SK-N-SH treated with all-trans-retinoic acid at 6 μM for 48 hours (cell line): ENCODE measurements around the gene GCHFR.

Source experiments
- ATAC-seq: fragments of 200-7000 bp; cut with Tn5 transposase; 3 replicates; pipeline ENCODE4 v1.9.1; 2020; ENCODE audit warnings: mild to moderate bottlenecking, moderate library complexity
- ARNTL ChIP-seq: fragments of 450-650 bp; formaldehyde crosslinking; IDR thresholded peaks from 2 replicates; pipeline ENCODE4 v1.5.0; 2020; ENCODE audit warnings: low read depth, mild to moderate bottlenecking, moderate library complexity, borderline replicate concordance
- BACH2 ChIP-seq: fragments of 250-450 bp; sonication (Bioruptor Pico); IDR thresholded peaks from 2 replicates; pipeline ENCODE4 v1.9.0; 2021; ENCODE audit warnings: mild to moderate bottlenecking, borderline replicate concordance
- CREB5 ChIP-seq: fragments of 250-450 bp; sonication (Bioruptor Pico); IDR thresholded peaks from 2 replicates; pipeline ENCODE4 v1.5.1; 2020; ENCODE audit warnings: low read depth, mild to moderate bottlenecking, moderate library complexity
- CSRNP3 ChIP-seq: fragments of 250-450 bp; sonication (Bioruptor Pico); IDR thresholded peaks from 2 replicates; pipeline ENCODE4 v1.5.1; 2021; ENCODE audit warnings: mild to moderate bottlenecking, moderate library complexity
- ESRRG ChIP-seq: fragments of 250-450 bp; sonication (Bioruptor Pico); IDR thresholded peaks from 2 replicates; pipeline ENCODE4 v1.6.1; 2021; ENCODE audit warnings: mild to moderate bottlenecking
- GLIS3 ChIP-seq: fragments of 250-450 bp; sonication (Bioruptor Pico); IDR thresholded peaks from 2 replicates; pipeline ENCODE4 v1.5.0; 2020; ENCODE audit warnings: mild to moderate bottlenecking, moderate library complexity
- OSR1 ChIP-seq: fragments of 250-450 bp; sonication (Bioruptor Pico); IDR thresholded peaks from 2 replicates; pipeline ENCODE4 v1.8.0; 2022; ENCODE audit warnings: moderate library complexity, mild to moderate bottlenecking, inconsistent platforms
- PATZ1 ChIP-seq: fragments of 250-450 bp; sonication (Bioruptor Pico); IDR thresholded peaks from 2 replicates; pipeline ENCODE4 v1.8.0; 2020; ENCODE audit warnings: mild to moderate bottlenecking, moderate library complexity, borderline replicate concordance
- POU6F1 ChIP-seq: fragments of 250-450 bp; sonication (Bioruptor Pico); IDR thresholded peaks from 2 replicates; pipeline ENCODE4 v1.8.0; 2021; ENCODE audit warnings: low read depth, mild to moderate bottlenecking, moderate library complexity, borderline replicate concordance
- PPARA ChIP-seq: fragments of 250-450 bp; sonication (Bioruptor Pico); IDR thresholded peaks from 2 replicates; pipeline ENCODE4 v1.5.0; 2020; ENCODE audit warnings: mild to moderate bottlenecking, borderline replicate concordance
- RARB ChIP-seq: fragments of 250-450 bp; sonication (Bioruptor Pico); IDR thresholded peaks from 2 replicates; pipeline ENCODE4 v1.8.0; 2021; ENCODE audit warnings: mild to moderate bottlenecking, moderate library complexity
- SNAI2 ChIP-seq: fragments of 250-450 bp; sonication (Bioruptor Pico); IDR thresholded peaks from 2 replicates; pipeline ENCODE4 v1.5.0; 2020; ENCODE audit warnings: mild to moderate bottlenecking, moderate library complexity
- TCF4 ChIP-seq: fragments of 250-450 bp; sonication (Bioruptor Pico); IDR thresholded peaks from 2 replicates; pipeline ENCODE4 v1.8.0; 2021; ENCODE audit warnings: mild to moderate bottlenecking, moderate library complexity, borderline replicate concordance
- TOX ChIP-seq: fragments of 250-450 bp; sonication (Bioruptor Pico); IDR thresholded peaks from 2 replicates; pipeline ENCODE4 v1.8.0; 2021; ENCODE audit warnings: mild to moderate bottlenecking, moderate library complexity, borderline replicate concordance
- TSHZ2 ChIP-seq: fragments of 250-450 bp; sonication (Bioruptor Pico); IDR thresholded peaks from 2 replicates; pipeline ENCODE4 v1.5.0; 2020; ENCODE audit warnings: mild to moderate bottlenecking, moderate library complexity
- ZC3H10 ChIP-seq: fragments of 250-450 bp; sonication (Bioruptor Pico); IDR thresholded peaks from 2 replicates; pipeline ENCODE4 v1.5.1; 2021; ENCODE audit warnings: mild to moderate bottlenecking, moderate library complexity
- ZFP3 ChIP-seq: fragments of 250-450 bp; sonication (Bioruptor Pico); IDR thresholded peaks from 2 replicates; pipeline ENCODE4 v1.5.0; 2020; ENCODE audit warnings: mild to moderate bottlenecking, moderate library complexity
- ZFP30 ChIP-seq: fragments of 450-650 bp; formaldehyde crosslinking; IDR thresholded peaks from 2 replicates; pipeline ENCODE4 v1.5.0; 2022; ENCODE audit warnings: mild to moderate bottlenecking, moderate library complexity
- ZNF565 ChIP-seq: fragments of 450-650 bp; formaldehyde crosslinking; conservative IDR thresholded peaks from 2 replicates; pipeline ENCODE4 v1.5.0; 2020; ENCODE audit warnings: low read depth, mild to moderate bottlenecking, moderate library complexity
- ZNF70 ChIP-seq: fragments of 450-650 bp; formaldehyde crosslinking; IDR thresholded peaks from 2 replicates; pipeline ENCODE4 v1.5.0; 2020; ENCODE audit warnings: mild to moderate bottlenecking, moderate library complexity
- ZNF8 ChIP-seq: fragments of 450-650 bp; formaldehyde crosslinking; IDR thresholded peaks from 2 replicates; pipeline ENCODE4 v1.5.0; 2020; ENCODE audit warnings: mild to moderate bottlenecking, moderate library complexity

The GCHFR gene

GRCh38 chr15:40763801-40764628 lies at the start of gene GCHFR:
GCHFR (plus strand) TSS chr15:40764068; CDS start chr15:40764181, 113 bp downstream.
- TF ChIP-seq CSRNP3 (CRISPR knock-in tag) (no peak), ZC3H10 (CRISPR knock-in tag) (no peak), ZFP30 (CRISPR knock-in tag) (no peak), ZFP3 (CRISPR knock-in tag) (no peak), TOX (no peak), GLIS3 (CRISPR knock-in tag) (no peak), ZNF8 (CRISPR knock-in tag) (no peak), BACH2 (CRISPR knock-in tag) (no peak), RARB (CRISPR knock-in tag) (no peak), TSHZ2 (no peak), CREB5 (CRISPR knock-in tag) (no peak), ARNTL (CRISPR knock-in tag) (no peak), SNAI2 (no peak)
- TF ChIP-seq, all 23 proteins: peak for 0
- peak; percentile 2; the same call in 1 of the 3 replicates for ATAC-seq

GRCh38 chr15:40714144-40714543 lies 49.7 kb upstream of the GCHFR start:
- ATAC-seq = no peak
- TF ChIP-seq BACH2 (CRISPR knock-in tag) = no peak
- no peak for TF ChIP-seq ZNF70 (CRISPR knock-in tag)
- no peak for TF ChIP-seq PPARA
- TF ChIP-seq ESRRG (CRISPR knock-in tag) = no peak
- no peak for TF ChIP-seq TCF4
- TF ChIP-seq ZNF8 (CRISPR knock-in tag) = no peak
- no peak for TF ChIP-seq RARB (CRISPR knock-in tag)
- TF ChIP-seq ARNTL (CRISPR knock-in tag) = no peak
- TF ChIP-seq POU6F1 (CRISPR knock-in tag) = no peak
- TF ChIP-seq GLIS3 (CRISPR knock-in tag) = no peak
- TF ChIP-seq TOX = no peak
- TF ChIP-seq OSR1 (CRISPR knock-in tag) = no peak
- no peak for TF ChIP-seq CSRNP3 (CRISPR knock-in tag)
- TF ChIP-seq ZFP30 (CRISPR knock-in tag) = no peak
- TF ChIP-seq ZC3H10 (CRISPR knock-in tag) = no peak
- no peak for TF ChIP-seq ZNF565
- no peak for TF ChIP-seq TSHZ2
- no peak for TF ChIP-seq SNAI2
- no peak for TF ChIP-seq ZFP3 (CRISPR knock-in tag)
- TF ChIP-seq PATZ1 (CRISPR knock-in tag) = no peak
